Measurements from ENCODE around the gene ST8SIA4.
A peak's percentile ranks its signal among the peaks of the same experiment; 100 is the strongest.

The ST8SIA4 gene

DNA sequence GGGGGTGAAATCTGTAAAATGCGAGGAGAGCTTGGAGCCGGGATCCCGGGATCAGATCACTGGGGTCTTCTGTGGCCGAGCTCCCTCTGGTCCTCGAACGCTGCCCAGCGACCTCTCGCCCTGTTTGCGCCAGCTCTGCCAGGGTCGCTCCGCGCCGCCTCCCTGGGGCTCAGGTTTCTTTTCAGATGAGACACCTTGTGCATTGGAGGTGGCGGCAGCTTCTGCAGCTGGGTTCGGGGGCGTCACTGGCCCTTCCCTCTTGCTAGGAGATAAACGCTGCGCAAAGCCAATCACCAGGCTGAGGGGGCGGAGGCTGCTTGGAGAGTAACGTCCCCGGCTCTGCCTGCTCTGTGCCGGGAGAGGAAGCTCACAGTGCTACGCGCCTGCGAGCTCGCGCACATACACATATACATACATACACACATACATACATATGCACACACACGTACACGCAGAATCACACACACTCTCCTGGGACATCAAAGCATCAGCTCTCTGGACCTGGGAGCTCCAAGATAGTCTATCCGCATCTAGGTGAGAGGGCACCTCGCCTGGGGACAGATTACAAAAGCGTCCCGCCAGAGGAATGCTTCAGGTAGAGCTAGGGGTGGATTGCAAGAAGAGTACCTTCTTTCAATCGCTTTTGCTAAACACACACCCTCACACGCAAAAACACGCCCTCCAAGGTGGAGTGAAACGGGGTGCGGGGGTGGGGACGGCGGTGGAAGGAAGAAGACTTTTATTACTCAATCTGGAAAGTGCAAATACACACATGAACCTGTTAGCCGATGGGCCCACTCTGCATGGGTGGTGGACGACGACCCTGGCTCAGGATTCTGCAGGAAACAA, at the start of gene ST8SIA4:
TSS of gene ST8SIA4 (minus strand) at position 244 of the 849 bp plus-strand sequence. CDS start 327 bp downstream, outside the sequence.
- DNase-seq = peak; percentile 93

DNA sequence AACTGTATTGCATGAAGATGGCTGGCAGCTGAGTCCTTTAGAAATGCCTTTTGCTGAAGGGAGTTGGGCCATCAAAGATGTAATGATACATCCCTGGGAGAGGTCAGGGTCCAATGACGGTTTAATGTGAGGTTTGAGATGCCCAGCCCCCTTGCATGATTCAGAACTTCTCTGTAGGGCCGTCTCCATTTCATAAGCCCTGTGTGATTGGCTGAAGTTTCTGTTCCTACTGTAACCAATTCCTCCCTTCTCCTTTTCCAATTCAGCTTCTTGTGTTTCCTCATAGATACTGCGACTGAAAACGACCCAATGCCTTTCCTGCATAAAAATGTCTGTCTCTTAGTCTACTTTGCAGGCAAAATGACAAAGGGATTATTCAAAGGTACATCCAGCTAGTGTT, 47.9 kb upstream of the ST8SIA4 start:
- no peak for DNase-seq

GRCh38 chr5:100913298-100913697, 10.2 kb upstream of the ST8SIA4 start:
- DNase-seq = no peak

GRCh38 chr5:100909034-100909433, 6.0 kb upstream of the ST8SIA4 start:
- DNase-seq = no peak

- DNase-seq = no peak
Observed at GRCh38 chr5:100905259-100905914, 2.3 kb upstream of the ST8SIA4 start.

- peak; percentile 57 for DNase-seq
Observed at GRCh38 chr5:100904259-100904861, 1.3 kb upstream of the ST8SIA4 start.

GRCh38 chr5:100902440-100903038, 543 bp downstream of the ST8SIA4 start:
- no peak for DNase-seq

DNA sequence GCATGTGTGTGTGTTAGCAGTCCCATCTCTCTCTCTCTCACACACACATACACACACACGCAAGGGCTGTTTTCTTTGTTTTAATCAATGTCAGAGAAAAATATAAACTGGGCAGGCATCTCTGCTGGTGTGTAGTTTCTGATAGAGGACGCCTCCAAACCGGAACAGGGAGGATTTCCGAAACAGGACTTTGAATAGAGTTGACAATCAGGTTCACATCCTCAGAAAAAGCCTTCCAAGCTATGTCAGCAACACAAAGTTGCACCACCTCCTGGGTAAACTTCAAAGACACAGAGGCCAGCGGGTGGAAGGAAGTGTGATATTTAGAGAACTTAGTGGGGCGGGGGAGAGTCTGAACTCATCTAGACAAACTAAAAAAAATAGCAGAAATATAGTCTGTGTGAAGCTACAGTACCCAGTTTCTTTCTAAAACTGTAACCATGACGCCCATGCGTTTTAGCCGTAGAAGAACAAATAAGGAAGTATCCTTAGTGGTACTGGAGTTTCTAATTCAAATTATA, 1.2 kb downstream of the ST8SIA4 start:
- DNase-seq = peak; percentile 32

DNA sequence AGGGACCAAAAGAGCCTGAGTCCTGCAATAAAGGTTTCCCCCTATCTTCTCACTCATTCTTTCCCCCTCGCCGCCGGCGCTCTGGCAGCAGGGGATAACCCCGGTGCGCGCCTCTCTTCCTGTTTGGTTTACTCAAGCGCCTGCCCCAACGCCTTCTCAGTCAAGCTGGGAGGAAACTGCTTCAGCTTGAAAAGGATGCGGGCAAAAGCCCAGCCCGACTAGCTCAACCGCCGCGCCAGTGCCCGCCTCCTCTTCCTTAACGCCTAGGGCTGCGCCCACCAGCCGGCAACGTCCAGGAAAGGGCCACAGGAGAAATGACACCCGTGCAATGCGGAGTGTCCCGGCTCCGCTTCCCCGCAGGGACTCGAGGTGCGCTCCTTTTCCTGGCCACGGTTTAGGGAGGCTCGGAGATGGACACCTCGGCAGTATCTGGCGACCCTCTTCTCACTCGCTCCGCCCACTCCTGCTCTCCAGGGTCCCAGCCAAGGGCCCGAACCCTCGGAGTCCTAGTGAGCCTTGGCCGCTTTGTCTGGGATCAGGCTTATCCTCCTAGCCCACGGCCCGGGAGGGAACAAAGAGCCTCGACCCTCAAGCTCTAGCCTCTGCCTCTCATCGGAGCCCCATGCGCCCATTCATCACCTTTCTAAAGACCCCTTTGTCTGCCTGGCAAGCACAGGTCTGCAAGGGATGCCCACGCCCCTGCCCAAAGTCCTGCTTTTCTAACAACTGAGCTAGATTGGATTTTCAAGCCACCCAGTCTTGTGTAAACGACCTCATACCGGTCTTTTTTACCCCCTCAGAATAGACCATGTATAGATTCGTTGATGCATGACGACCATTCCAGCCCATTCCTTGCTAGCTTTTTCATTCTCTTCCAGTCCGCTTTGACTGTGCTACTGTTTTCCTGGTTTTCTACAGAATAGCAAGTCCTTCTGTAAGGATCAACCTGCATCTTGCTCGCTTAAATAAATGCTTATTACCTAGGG, 2.0 kb downstream of the ST8SIA4 start:
- peak; percentile 96 for DNase-seq

DNA sequence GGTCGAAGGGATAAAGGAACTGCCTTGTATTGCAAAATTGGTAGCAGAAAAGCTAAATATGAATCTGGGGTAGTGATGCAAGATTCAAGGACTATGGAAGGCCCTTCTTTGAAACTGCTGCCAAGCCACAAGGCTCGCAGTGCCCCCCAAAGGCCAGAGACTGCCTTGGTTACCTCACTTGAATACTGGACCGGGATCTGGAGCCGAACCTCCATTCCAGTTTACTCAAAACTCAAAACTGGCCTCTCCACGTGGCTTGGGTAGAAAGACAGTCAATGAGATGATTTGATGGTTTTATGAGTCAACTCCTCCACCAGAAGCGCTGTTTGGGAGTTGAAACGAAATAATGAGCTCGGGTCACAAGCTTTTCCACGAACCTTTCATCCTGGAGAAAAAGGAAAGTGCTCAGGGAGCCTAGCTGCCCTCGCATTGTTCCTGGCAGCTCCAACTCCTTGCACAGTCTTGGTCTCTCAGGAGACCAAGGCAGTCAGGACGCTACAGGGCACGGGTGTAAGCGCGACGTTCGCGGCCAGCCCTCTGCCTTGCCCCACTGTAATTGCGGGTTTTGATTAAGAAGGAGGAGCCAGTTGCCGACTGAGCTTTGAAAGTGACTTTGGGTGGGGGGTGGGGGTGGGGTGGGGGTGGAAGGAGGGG, 2.8 kb downstream of the ST8SIA4 start:
- peak; percentile 65 for DNase-seq

DNA sequence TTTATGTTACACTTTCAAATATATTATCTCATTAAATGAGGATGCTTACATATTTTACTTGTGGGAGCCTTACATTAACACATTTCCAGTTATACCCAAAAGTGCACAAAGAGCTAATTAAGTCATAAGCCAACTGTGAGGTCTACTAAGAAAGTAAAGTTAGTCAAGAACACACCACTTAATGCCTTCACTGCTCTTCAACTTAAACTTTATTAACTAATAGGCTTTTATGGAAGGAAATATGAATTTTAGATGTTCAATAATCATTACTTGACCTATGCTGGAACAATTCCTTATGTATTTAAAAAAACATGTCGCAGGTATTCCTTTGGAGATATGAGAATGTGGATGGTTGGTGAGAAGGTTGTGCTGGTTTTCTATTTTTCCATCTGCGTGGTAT, 3.4 kb downstream of the ST8SIA4 start:
- DNase-seq = no peak

DNA sequence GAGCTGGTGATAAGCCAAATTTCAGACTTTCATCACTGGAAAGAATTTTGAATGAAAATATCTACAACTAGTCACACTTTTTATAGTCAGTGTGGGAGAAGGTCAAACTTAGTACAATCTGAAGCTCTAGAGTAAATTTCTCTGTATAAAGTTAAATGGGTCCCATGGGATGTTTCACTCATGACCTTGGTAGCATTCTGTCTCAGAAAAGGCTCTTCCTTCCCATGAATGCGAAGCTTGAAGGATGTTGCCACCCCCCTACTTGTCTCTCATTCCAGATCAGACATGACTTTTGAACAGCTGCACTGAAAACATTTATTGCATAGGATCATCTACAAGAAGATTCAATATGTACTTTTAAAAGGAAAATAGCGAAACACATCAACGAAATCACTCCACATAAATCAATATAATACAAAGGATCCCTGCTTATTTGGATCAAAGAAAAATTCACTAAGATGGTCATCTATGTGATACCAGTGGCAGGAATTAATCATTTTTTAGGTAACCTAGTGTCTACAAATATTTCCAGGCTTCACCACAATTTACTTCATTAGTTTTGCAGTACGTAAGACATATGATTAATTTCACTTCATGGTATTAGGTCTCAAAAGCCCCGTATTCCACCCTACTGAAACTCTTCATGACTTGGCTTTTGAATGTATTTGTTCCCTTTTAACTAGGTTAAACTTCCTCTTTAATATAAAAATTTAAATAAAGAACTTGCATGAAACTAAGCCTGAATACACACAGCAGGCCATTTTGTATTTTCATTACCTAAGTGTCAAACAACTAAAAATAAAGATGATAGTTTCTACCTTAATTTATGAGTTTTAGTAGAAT, 4.4 kb downstream of the ST8SIA4 start:
- no peak for DNase-seq

DNA sequence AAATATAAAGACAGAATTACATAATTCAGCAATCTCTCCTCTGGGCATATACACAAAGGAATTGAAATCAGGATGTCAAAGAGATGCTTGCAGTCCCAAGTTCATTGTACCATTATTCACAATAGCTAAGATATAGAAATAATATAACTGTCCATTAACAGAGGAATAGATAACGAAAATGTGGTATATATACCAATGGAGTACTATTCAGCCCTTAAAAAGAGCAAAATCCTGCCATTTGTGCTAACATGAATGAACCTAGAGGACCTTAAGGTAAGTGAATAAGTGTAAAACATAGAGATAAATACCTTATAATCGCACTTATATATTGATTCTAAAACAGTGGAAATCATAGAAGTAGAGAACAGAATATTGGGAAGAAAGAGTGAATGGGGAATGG, 7.0 kb downstream of the ST8SIA4 start:
- DNase-seq = no peak

DNA sequence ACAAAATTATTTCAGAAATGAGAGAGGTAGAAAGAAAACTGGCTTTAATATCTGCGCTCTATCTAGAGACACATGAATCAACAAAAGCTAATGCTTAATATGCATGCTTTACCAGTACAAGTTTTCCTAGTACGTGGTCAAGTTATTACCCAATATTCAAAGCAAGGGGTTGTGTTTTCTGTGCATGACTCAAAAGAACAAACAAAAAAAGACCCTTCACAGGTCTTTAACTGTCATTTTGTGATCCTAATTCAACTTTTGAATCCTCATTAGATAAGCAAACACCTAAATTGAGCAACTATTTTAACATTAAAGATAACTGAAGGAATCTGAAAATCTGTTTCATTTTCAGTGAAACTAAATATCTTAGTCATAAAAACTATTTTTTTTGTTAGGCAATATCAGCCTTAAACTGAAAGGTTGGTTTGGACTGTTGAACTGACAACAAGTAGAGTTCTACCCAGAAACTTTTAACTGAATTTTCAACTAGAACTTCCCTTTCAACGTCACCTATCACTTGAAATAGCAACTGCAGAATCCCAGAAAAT, 12.5 kb downstream of the ST8SIA4 start:
- DNase-seq = no peak

GRCh38 chr5:100889896-100890295, 13.2 kb downstream of the ST8SIA4 start:
- no peak for DNase-seq

GRCh38 chr5:100889165-100889743, 13.8 kb downstream of the ST8SIA4 start:
- DNase-seq = no peak

DNA sequence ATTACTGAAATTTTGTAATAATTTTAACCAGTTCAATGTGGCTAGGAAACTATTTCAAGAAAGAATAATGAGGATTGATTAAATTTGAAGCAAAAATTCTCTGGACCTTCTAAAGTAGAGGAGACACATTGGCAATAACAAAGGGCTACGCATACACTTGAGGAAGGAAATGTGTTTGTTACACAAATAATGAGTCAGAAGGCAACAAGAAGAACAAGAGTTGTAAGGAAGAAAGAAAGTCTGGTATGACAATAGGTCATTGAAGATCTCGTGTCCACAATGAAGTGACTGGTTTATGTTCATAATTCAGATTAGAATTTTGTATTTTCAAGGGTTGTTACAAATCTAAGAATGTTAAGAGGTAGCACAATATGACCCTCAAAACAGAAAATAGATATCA, 25.8 kb downstream of the ST8SIA4 start:
- DNase-seq = no peak

DNA sequence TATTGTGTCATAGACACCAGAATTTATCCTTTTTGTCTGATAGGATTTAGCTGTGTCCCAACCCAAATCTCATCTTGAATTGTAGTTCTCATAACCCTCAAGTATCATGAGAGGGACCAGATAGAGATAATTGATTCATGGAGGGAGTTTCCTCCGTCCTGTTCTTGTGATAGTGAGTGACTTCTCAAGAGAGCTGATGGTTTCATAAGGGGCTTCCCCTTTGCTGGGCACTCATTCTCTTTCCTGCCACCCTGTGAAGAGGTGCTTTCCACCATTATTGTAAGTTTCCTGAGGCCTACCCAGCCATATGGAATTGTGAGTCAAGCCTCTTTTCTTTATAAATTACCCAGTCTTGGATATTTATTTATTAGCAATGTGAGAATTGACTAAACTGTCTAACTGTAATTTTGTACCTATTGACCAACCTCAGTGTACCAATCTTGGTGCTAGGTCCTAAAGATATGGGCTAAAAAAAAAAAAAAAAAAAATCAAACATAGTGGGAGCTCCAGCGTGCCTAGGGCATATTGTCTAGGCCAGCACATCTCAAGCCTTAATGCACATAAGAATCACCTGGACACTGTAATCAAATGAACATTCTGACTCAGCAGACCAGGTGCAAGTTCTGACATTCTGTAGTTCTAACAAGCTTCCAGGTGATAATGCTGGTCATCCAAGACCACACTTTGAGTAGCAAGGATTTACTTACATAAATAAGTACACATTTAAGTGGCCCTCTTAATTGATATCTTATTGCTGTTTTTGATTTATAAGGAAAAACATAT, 30.5 kb downstream of the ST8SIA4 start:
- DNase-seq = no peak

DNA sequence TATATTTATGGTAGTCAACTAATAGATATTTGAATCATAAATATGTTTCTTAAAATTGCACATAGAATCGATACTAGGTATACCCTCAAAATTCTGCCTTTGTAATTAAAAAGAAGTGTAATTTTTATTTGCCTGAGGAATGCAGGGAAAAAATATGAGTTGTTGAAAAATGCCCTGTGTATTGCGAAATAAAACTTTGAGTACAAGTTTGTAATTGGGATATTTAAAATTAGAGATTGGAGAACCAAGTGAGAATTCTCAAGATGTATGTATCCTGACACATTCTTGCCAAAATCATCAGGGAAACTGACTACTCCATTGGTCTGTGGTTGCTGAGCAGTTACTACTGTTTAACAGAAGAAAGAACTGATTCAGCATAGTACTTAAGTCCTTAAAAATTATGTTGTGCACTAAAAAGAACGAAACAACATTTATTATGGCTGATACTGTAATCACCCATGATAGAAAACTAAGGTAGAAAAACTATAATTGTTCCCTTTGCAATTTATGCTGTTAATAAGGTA, 36.0 kb downstream of the ST8SIA4 start:
- no peak for DNase-seq
